Calu3 (cell line): Measurements from ENCODE around the gene CIRBP. TPM values are rescaled to one million over a fixed set of nuclear protein-coding genes. Genes with fewer than 3 reads are reported as not detected.

Source experiments
- BruUV-seq: library from RNA; stranded (reverse); fragments of 400-500 nt; replicated peaks from 2 replicates; lab custom pipeline; 2021; lab: Mats Ljungman, UMichigan
- CTCF ChIA-PET: fragments of 300-600 bp; sonication (Branson Sonifier 250); formaldehyde crosslinking; loops from one replicate; lab custom pipeline; 2022; ENCODE audit warnings: antibody characterized with exemption; lab: Charles Lee
- DNase-seq: peaks from one replicate; pipeline ENCODE4 v3.0.0; 2022
- H3K27ac Mint-ChIP-seq: one replicate; pipeline ENCODE4 v1.8.0; 2022; ENCODE audit warnings: mixed read lengths; ENCODE audit not compliant: unreplicated experiment
- H3K27me3 Mint-ChIP-seq: one replicate; pipeline ENCODE4 v1.8.0; 2022; ENCODE audit warnings: mixed read lengths; ENCODE audit not compliant: unreplicated experiment
- H3K36me3 Mint-ChIP-seq: one replicate; pipeline ENCODE4 v1.8.0; 2022; ENCODE audit warnings: mild to moderate bottlenecking, moderate library complexity, mixed read lengths; ENCODE audit not compliant: insufficient read depth, unreplicated experiment
- H3K4me1 Mint-ChIP-seq: one replicate; pipeline ENCODE4 v1.8.0; 2022; ENCODE audit warnings: mild to moderate bottlenecking, low read depth, mixed read lengths; ENCODE audit not compliant: unreplicated experiment
- H3K4me3 Mint-ChIP-seq: one replicate; pipeline ENCODE4 v1.8.0; 2022; ENCODE audit warnings: mild to moderate bottlenecking, low read depth, moderate library complexity, mixed read lengths; ENCODE audit not compliant: unreplicated experiment
- H3K9me3 Mint-ChIP-seq: one replicate; pipeline ENCODE4 v1.8.0; 2022; ENCODE audit warnings: low read depth, mixed read lengths; ENCODE audit not compliant: unreplicated experiment
- intact Hi-C: fragments of 100-400 bp; cut with micrococcal nuclease; formaldehyde crosslinking; loops from one replicate; pipeline ENCODE4 v1.10.0; 2022; ENCODE audit not compliant: unreplicated experiment
- total RNA-seq: library from RNA; stranded (reverse); gene quantifications from 2 replicates; pipeline ENCODE4 v1.2.3, GENCODE V29; 2022
- TF ChIP-seq, protein P1 (sequence below): fragments of 200-600 bp; IDR thresholded peaks from one replicate; pipeline ENCODE4 v1.8.0; 2022; ENCODE audit warnings: antibody characterized with exemption; ENCODE audit not compliant: unreplicated experiment

The CIRBP gene
- total RNA-seq, 1 experiment from 2014 or later = 102 TPM

DNA sequence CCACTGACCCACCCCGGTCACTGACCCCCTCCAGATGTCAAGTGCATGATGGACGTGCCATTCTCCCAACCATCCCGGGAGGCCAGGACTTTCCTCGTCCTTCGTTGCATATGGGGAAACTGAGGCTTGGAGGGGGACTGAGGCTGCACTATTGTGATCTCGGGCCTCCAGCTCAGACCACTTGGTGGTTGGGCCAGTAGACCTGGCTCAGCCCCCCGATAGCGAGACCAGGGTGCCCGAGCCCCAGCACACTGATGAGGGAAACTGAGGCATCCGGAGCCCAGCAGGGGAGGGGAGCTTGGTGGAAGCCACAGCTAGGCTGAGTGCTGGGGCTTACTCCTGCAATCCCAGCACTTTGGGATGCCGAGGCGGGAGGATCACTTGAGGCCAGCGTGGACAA lies 26.9 kb downstream of the CIRBP start:
- no peaks in the 10 kb centered on the region for H3K9me3 Mint-ChIP-seq
- CTCF ChIA-PET = no interaction called here

DNA sequence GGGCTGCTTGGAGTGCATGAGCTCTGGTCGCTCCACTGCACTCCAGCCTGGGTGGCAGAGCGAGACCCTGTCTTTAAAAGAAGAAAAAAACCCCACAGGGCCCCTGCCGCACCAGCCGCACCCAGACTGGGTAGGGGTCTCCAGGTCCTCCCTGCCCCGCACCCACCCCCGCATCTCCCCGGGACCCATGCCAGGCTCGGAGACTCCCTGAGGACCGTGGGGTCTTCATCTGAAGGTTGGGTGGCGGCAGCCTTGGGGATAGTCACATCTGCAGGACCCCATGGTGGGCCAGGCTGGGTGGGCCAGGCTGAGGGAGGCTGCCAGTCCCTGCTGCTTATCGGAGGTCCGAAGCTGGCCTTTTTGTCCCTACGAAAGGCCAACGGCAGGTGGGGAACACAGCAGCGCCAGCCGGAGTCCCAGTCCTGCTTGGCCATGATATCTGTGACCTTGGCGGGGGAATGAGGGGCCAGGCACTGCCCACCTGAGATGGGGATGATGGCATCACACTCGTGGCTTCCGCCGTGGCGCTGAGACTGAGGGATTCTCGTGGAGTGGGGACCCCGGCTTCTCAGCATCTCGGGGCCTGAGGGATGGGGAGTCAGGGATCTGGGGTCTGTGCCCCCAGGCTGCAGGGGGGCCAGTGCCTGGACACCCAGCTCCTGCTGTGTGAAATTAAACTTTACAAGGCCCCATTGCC lies 27.6 kb downstream of the CIRBP start:
- TF ChIP-seq, protein P1, sequence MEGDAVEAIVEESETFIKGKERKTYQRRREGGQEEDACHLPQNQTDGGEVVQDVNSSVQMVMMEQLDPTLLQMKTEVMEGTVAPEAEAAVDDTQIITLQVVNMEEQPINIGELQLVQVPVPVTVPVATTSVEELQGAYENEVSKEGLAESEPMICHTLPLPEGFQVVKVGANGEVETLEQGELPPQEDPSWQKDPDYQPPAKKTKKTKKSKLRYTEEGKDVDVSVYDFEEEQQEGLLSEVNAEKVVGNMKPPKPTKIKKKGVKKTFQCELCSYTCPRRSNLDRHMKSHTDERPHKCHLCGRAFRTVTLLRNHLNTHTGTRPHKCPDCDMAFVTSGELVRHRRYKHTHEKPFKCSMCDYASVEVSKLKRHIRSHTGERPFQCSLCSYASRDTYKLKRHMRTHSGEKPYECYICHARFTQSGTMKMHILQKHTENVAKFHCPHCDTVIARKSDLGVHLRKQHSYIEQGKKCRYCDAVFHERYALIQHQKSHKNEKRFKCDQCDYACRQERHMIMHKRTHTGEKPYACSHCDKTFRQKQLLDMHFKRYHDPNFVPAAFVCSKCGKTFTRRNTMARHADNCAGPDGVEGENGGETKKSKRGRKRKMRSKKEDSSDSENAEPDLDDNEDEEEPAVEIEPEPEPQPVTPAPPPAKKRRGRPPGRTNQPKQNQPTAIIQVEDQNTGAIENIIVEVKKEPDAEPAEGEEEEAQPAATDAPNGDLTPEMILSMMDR = no peak
- no TSS peak for BruUV-seq
- H3K4me1 Mint-ChIP-seq = peaks cover 8% of the 10 kb centered on the region
- DNase-seq = no peak
- H3K27me3 Mint-ChIP-seq = peaks cover 14% of the 10 kb centered on the region
- H3K36me3 Mint-ChIP-seq = peaks cover 5% of the 10 kb centered on the region
- intact Hi-C loops = no loop called here
- CTCF ChIA-PET = no interaction called here
- no peak overlapping the region for H3K27ac Mint-ChIP-seq
- H3K9me3 Mint-ChIP-seq = no peaks in the 10 kb centered on the region
- H3K4me3 Mint-ChIP-seq = no peak overlapping the region

More for the DNA sequence above, 26.9 kb downstream of the CIRBP start:
- Mint-ChIP-seq H3K36me3 (peaks cover 5% of the 10 kb centered on the region), H3K27me3 (peaks cover 14% of the 10 kb centered on the region), H3K4me3 (no peak overlapping the region), H3K4me1 (peaks cover 8% of the 10 kb centered on the region), H3K27ac (no peak overlapping the region)
- no TSS peak for BruUV-seq
- intact Hi-C loops = no loop called here
- TF ChIP-seq, protein P1 = no peak
- no peak for DNase-seq

DNA sequence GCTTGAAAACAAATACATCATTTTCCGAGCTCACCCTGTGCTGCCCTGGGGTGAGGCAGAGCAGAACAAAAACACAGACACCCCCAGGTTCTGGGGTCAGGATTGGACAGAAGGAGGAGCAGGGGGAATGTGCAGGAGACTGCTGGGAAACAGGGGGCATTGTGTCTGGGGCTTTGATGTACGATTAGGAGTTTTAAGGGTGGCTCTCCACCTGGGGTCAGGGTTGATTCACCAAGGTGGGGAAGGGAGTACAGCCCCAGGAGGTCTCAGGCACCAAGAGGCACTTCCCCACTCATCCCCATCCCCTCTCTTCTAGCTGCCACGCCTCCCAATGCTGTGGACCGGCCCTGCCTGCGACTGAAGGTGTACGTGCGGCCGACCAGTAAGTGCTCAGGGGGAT lies 29.1 kb downstream of the CIRBP start:
- intact Hi-C loops = no loop called here
- no peak overlapping the region for H3K27ac Mint-ChIP-seq
- H3K27me3 Mint-ChIP-seq = no peaks in the 10 kb centered on the region
- no TSS peak for BruUV-seq
- H3K9me3 Mint-ChIP-seq = no peaks in the 10 kb centered on the region
- peaks cover 5% of the 10 kb centered on the region for H3K36me3 Mint-ChIP-seq
- TF ChIP-seq, protein P1 = no peak
- no peak for DNase-seq
- no peaks in the 10 kb centered on the region for H3K4me1 Mint-ChIP-seq
- no peak overlapping the region for H3K4me3 Mint-ChIP-seq
- CTCF ChIA-PET = no interaction called here

DNA sequence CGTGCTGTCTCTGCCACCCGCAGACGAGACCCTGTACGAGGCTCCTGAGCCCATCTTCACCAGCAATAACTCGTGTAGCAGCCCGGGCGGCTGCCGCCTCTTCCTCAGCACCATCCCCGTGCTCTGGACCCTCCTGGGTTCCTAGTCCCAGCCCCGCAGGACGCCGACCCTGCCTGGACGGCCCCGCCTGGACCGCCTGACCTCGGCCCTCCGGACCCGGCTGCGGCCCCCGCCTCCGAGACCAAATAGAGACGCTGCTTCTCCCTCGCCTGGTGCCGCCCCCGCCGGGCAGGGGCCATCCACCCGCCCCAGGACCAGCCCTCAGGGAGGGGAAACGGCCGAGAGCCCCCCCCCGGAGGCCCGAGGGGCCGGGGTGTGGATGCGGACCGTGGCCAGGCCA lies 30.7 kb downstream of the CIRBP start:
- TF ChIP-seq, protein P1 = no peak
- CTCF ChIA-PET = no interaction called here
- no TSS peak for BruUV-seq
- no peaks in the 10 kb centered on the region for H3K4me1 Mint-ChIP-seq
- intact Hi-C loops = no loop called here
- no peak for DNase-seq
- no peaks in the 10 kb centered on the region for H3K9me3 Mint-ChIP-seq
- H3K27ac Mint-ChIP-seq = no peak overlapping the region
- no peaks in the 10 kb centered on the region for H3K27me3 Mint-ChIP-seq
- no peaks in the 10 kb centered on the region for H3K36me3 Mint-ChIP-seq
- H3K4me3 Mint-ChIP-seq = no peak overlapping the region
